ENCODE results near the gene NOC4L. TPM values are rescaled to one million over a fixed set of nuclear protein-coding genes. Genes with fewer than 3 reads are reported as not detected.

Gene NOC4L
- polyA plus RNA-seq, 1 of the 3 experiments (the other 2 are of a cell fraction), result 12.9 TPM

GRCh38 chr12:132196038-132196872 lies 52.0 kb downstream of the NOC4L start:
- Histone ChIP-seq H3K36me3 (replicated peaks in 1 of 2; ENCODE audit: control insufficient read depth in 1 of 2, insufficient read depth in 2 of 2, low read length in 1 of 2) (no peaks in the 10 kb centered on the region), H3K9ac (no peak overlapping the region), H2AFZ (ENCODE audit: low read depth) (no peak overlapping the region), H3K27ac (ENCODE audit: low read depth in 2 of 2, low read length in 1 of 2) (no peak overlapping the region), H3K9me2 (no peaks in the 10 kb centered on the region), H3F3A (replicated peaks; ENCODE audit: insufficient read depth) (no peaks in the 10 kb centered on the region), H3K4me3 (ENCODE audit: low read depth in 2 of 2, low read length in 1 of 2) (no peak overlapping the region), H4K20me1 (ENCODE audit: insufficient read depth) (no peaks in the 10 kb centered on the region), H3K79me2 (ENCODE audit: insufficient read depth) (no peaks in the 10 kb centered on the region), H3K27me3 (ENCODE audit: insufficient read depth) (peaks cover 98% of the 10 kb centered on the region), H3K4me2 (peak overlapping the region; percentile 33; the same call in 1 of the 2 replicates), H3K4me1 (ENCODE audit: control insufficient read depth in 1 of 2, insufficient read depth in 2 of 2, low read depth in 1 of 2, low read length in 1 of 2) (peaks cover 0 to 3% of the 10 kb centered on the region in 2 experiments; a peak in 1 of 4 replicates), H3K9me3 (no peaks in the 10 kb centered on the region)
- POLR2A ChIA-PET, result no interaction called here
- DNase-seq, result no peak
- TF ChIP-seq MAX (IDR thresholded peaks at IDR 0.05; ENCODE audit: low read depth) (peak; percentile 30; the same call in 1 of the 2 replicates), TAF1 (IDR thresholded peaks at IDR 0.05; ENCODE audit: borderline replicate concordance, low read depth, low read length) (no peak)
- CTCF ChIA-PET, result interaction anchor here (0.7 to 1.4 kb wide), 6 partner anchors 11 to 219 kb away, joined by 3 to 7 read pairs (median 4); no protein-coding TSS in a partner anchor
- WGBS (ENCODE audit: low lambda C conversion rate), result 24% methylated on average over 29 of the region's 32 CpGs

GRCh38 chr12:132196873-132197390 lies 52.7 kb downstream of the NOC4L start:
- Histone ChIP-seq H3K4me1 (ENCODE audit: control insufficient read depth in 1 of 2, insufficient read depth in 2 of 2, low read depth in 1 of 2, low read length in 1 of 2) (no peaks in the 10 kb centered on the region; a peak in 1 of 4 replicates), H4K20me1 (ENCODE audit: insufficient read depth) (no peaks in the 10 kb centered on the region), H3K27me3 (ENCODE audit: insufficient read depth) (peaks cover 98% of the 10 kb centered on the region), H3K4me3 (ENCODE audit: low read depth in 2 of 2, low read length in 1 of 2) (no peak overlapping the region), H3K27ac (ENCODE audit: low read depth in 2 of 2, low read length in 1 of 2) (no peak overlapping the region), H2AFZ (ENCODE audit: low read depth) (no peak overlapping the region), H3K9me2 (no peaks in the 10 kb centered on the region), H3K9ac (no peak overlapping the region), H3K36me3 (replicated peaks in 1 of 2; ENCODE audit: control insufficient read depth in 1 of 2, insufficient read depth in 2 of 2, low read length in 1 of 2) (no peaks in the 10 kb centered on the region), H3K79me2 (ENCODE audit: insufficient read depth) (no peaks in the 10 kb centered on the region), H3K4me2 (no peak overlapping the region), H3K9me3 (no peaks in the 10 kb centered on the region), H3F3A (replicated peaks; ENCODE audit: insufficient read depth) (no peaks in the 10 kb centered on the region)
- no peak for DNase-seq
- ChIA-PET POLR2A (no interaction called here), CTCF (no interaction called here)
- TF ChIP-seq MAX (IDR thresholded peaks at IDR 0.05; ENCODE audit: low read depth) (no peak), EP300 (IDR thresholded peaks at IDR 0.05; ENCODE audit: borderline replicate concordance in 1 of 2, low read depth in 1 of 2, low read length in 1 of 2) (no peak), NFIC (IDR thresholded peaks at IDR 0.05; ENCODE audit: borderline replicate concordance) (no peak), RAD21 (IDR thresholded peaks at IDR 0.05; ENCODE audit: low read length) (no peak), RFX5 (IDR thresholded peaks at IDR 0.05; ENCODE audit: low read length) (no peak), GABPA (IDR thresholded peaks at IDR 0.05; ENCODE audit: low read depth) (no peak), EZH2phosphoT487 (IDR thresholded peaks at IDR 0.05; ENCODE audit: borderline replicate concordance, low read depth) (no peak), MEF2A (IDR thresholded peaks at IDR 0.05; ENCODE audit: borderline replicate concordance, low read depth) (no peak), CTCF (IDR thresholded peaks at IDR 0.05) (no peak), NRF1 (IDR thresholded peaks at IDR 0.05; ENCODE audit: low read depth, low read length) (no peak), REST (IDR thresholded peaks at IDR 0.05; ENCODE audit: low read depth, low read length) (no peak), RCOR1 (IDR thresholded peaks at IDR 0.05; ENCODE audit: low read length) (no peak), JUND (IDR thresholded peaks at IDR 0.05) (no peak), FOSL2 (IDR thresholded peaks at IDR 0.05; ENCODE audit: borderline replicate concordance, low read depth) (no peak), PBX3 (IDR thresholded peaks at IDR 0.05) (no peak)
- 30% methylated on average over 9 of the region's 22 CpGs for WGBS (ENCODE audit: low lambda C conversion rate)

Measured in SK-N-SH (cell line).